Measurements from ENCODE around the gene KERA. TPM values are rescaled to one million over a fixed set of nuclear protein-coding genes. Genes with fewer than 3 reads are reported as not detected.

The KERA gene
- total and polyA plus RNA-seq, 2 of the 4 experiments (the other 2 are of a cell fraction): not detected

- Histone ChIP-seq H2BK15ac (ENCODE audit: low read depth, low read length) (no peak overlapping the region), H3K9ac (ENCODE audit: low read depth, low read length) (no peak overlapping the region), H4K91ac (ENCODE audit: insufficient read depth, low read depth, low read length) (no peak overlapping the region), H3K27ac (ENCODE audit: insufficient read depth, low read length) (no peak overlapping the region), H3K9me3 (ENCODE audit: control insufficient read depth, insufficient read depth, low read length) (no peaks in the 10 kb centered on the region), H3K4me1 (ENCODE audit: control insufficient read depth, insufficient read depth, low read length) (no peaks in the 10 kb centered on the region), H2AK9ac (replicated peaks; ENCODE audit: low read depth, low read length, poor library complexity) (no peak overlapping the region), H3K27me3 (ENCODE audit: control insufficient read depth, insufficient read depth, low read length) (no peaks in the 10 kb centered on the region), H3K4ac (ENCODE audit: low read depth, low read length) (no peak overlapping the region), H2BK120ac (ENCODE audit: low read depth, low read length) (no peak overlapping the region), H4K20me1 (ENCODE audit: insufficient read depth, low read length) (no peaks in the 10 kb centered on the region), H3K4me3 (ENCODE audit: insufficient read depth, low read depth, low read length) (no peak overlapping the region), H3K9me1 (ENCODE audit: insufficient read depth, low read length) (no peaks in the 10 kb centered on the region), H3K79me1 (ENCODE audit: low read depth in 1 of 2, low read length in 2 of 2) (no peaks in the 10 kb centered on the region), H3K14ac (replicated peaks; ENCODE audit: low read depth, low read length) (no peak overlapping the region), H2BK20ac (ENCODE audit: low read depth, low read length) (no peak overlapping the region), H3K4me2 (ENCODE audit: low read depth, low read length) (no peak overlapping the region), H4K5ac (ENCODE audit: low read depth, low read length) (no peak overlapping the region), H3K23ac (ENCODE audit: low read depth, low read length) (no peak overlapping the region), H3K56ac (ENCODE audit: extremely low read depth, insufficient read depth, low read length) (no peak overlapping the region), H3K36me3 (ENCODE audit: control insufficient read depth, insufficient read depth, low read length) (no peaks in the 10 kb centered on the region), H2AK5ac (ENCODE audit: low read depth, low read length) (no peak overlapping the region), H2AFZ (replicated peaks; ENCODE audit: low read length, poor library complexity) (no peak overlapping the region), H3K18ac (ENCODE audit: low read depth, low read length) (no peak overlapping the region), H4K8ac (ENCODE audit: low read depth in 2 of 2, low read length in 2 of 2) (no peak overlapping the region), H2BK5ac (ENCODE audit: low read depth, low read length, poor library complexity, severe bottlenecking) (no peak overlapping the region)
- 40% methylated on average over 1 of the region's 1 CpG; no CpG with 5 or more reads in 1 of the 2 experiments for WGBS, 2 experiments (ENCODE audit: extremely low coverage in 2 of 2, insufficient read length in 1 of 2)
- DNase-seq: peak; percentile 41
- no peak for TF ChIP-seq RFX5 (IDR thresholded peaks at IDR 0.05; ENCODE audit: low read depth, low read length)
- no peak for TF ChIP-seq USF2 (IDR thresholded peaks at IDR 0.05; ENCODE audit: low read depth, low read length)
- no peak for TF ChIP-seq MXI1 (IDR thresholded peaks at IDR 0.05; ENCODE audit: borderline replicate concordance, low read depth, low read length)
- TF ChIP-seq SMC3 (IDR thresholded peaks at IDR 0.05; ENCODE audit: low read depth, low read length): no peak
- TF ChIP-seq ELK1 (IDR thresholded peaks at IDR 0.05; ENCODE audit: borderline replicate concordance, low read depth, low read length): no peak
- TF ChIP-seq CHD1 (IDR thresholded peaks at IDR 0.05; ENCODE audit: low read depth, low read length): no peak
- POLR2A ChIA-PET (ENCODE audit: unreplicated experiment): no interaction called here
- CTCF ChIA-PET: interaction anchor here (1.0 kb wide), 1 partner anchor 9 kb away, joined by 4 read pairs; no protein-coding TSS in a partner anchor
- intact Hi-C loops (cut with micrococcal nuclease): loop anchor here (5.0 kb wide), 1 partner anchor 48 kb away; the partner anchor contains the start of gene KERA
- no peak for ATAC-seq (ENCODE audit: low read depth)
- dilution Hi-C loops (cut with HindIII; ENCODE audit: low sequenced_read_pairs, unreplicated experiment): no loop called here
- in situ Hi-C loops (cut with MboI; ENCODE audit: low sequenced_read_pairs): no loop called here
- no TSS peak for BruUV-seq (replicated peaks)
These were observed 48.4 kb downstream of the KERA start for GRCh38 chr12:91009319-91009950.

All from IMR-90 (cell line).